ENCODE results near the gene DENND1A. TPM values are rescaled to one million over a fixed set of nuclear protein-coding genes. Genes with fewer than 3 reads are reported as not detected.

Gene DENND1A
- total and polyA plus RNA-seq, 7 donors = 12.8 to 33.2 (median 19.2) TPM

- H3K4me3 ChIP-seq = no peak overlapping the region
- no peaks in the 10 kb centered on the region for H3K9me3 ChIP-seq
- H3K27ac ChIP-seq = peak overlapping the region in 1 of 4 donors; percentile 57
- no peaks in the 10 kb centered on the region for H3K36me3 ChIP-seq
- WGBS, 2 donors = 21 to 72% methylated on average over 9 of the region's 9 CpGs
- TF ChIP-seq POLR2A (IDR thresholded peaks at IDR 0.05) (no peak), EP300 (IDR thresholded peaks at IDR 0.05) (no peak)
- no peak for DNase-seq
- intact Hi-C loops (cut with DNase I) = no loop called here
- no peaks in the 10 kb centered on the region for H3K27me3 ChIP-seq
- H3K4me1 ChIP-seq = peaks cover 0 to 14% (median 7%) of the 10 kb centered on the region in 4 donors
Observed at GRCh38 chr9:123643518-123643917, 286.4 kb downstream of the DENND1A start.

- intact Hi-C loops (cut with DNase I) = no loop called here
Observed at GRCh38 chr9:123642291-123643278, 287.3 kb downstream of the DENND1A start.

GRCh38 chr9:123640792-123641222, 289.1 kb downstream of the DENND1A start:
- Histone ChIP-seq H3K9me3 (no peaks in the 10 kb centered on the region), H3K27ac (no peak overlapping the region), H3K27me3 (no peaks in the 10 kb centered on the region), H3K4me1 (peaks cover 0 to 14% (median 10%) of the 10 kb centered on the region in 4 donors), H3K4me3 (no peak overlapping the region), H3K36me3 (no peaks in the 10 kb centered on the region)
- intact Hi-C loops (cut with DNase I) = no loop called here
- 60 to 85% methylated on average over 4 of the region's 4 CpGs for WGBS, 2 donors
- TF ChIP-seq EP300 (IDR thresholded peaks at IDR 0.05) = no peak
- no peak for TF ChIP-seq POLR2AphosphoS5 (IDR thresholded peaks at IDR 0.05)
- no peak for TF ChIP-seq CTCF (IDR thresholded peaks at IDR 0.05)
- no peak for TF ChIP-seq POLR2A (IDR thresholded peaks at IDR 0.05)
- no peak for DNase-seq

More at GRCh38 chr9:123642291-123643278, 287.3 kb downstream of the DENND1A start:
- DNase-seq = peak; percentile 72
- Histone ChIP-seq H3K27me3 (no peaks in the 10 kb centered on the region), H3K36me3 (no peaks in the 10 kb centered on the region), H3K4me1 (peaks cover 0 to 14% (median 10%) of the 10 kb centered on the region in 4 donors), H3K4me3 (no peak overlapping the region), H3K27ac (peak overlapping the region in 1 of 4 donors; percentile 57), H3K9me3 (no peaks in the 10 kb centered on the region)
- TF ChIP-seq POLR2AphosphoS5 (IDR thresholded peaks at IDR 0.05) (no peak), CTCF (IDR thresholded peaks at IDR 0.05) (no peak), POLR2A (IDR thresholded peaks at IDR 0.05) (no peak), EP300 (IDR thresholded peaks at IDR 0.05) (no peak)
- WGBS, 2 donors = 20 to 64% methylated on average over 12 of the region's 12 CpGs

- intact Hi-C loops (cut with DNase I) = no loop called here
- H3K27ac ChIP-seq = no peak overlapping the region
- H3K27me3 ChIP-seq = no peaks in the 10 kb centered on the region
- no peaks in the 10 kb centered on the region for H3K36me3 ChIP-seq
- DNase-seq = no peak
- peaks cover 0 to 14% (median 10%) of the 10 kb centered on the region in 4 donors for H3K4me1 ChIP-seq
- 90 to 96% methylated on average over 1 of the region's 1 CpG for WGBS, 2 donors
- no peak overlapping the region for H3K4me3 ChIP-seq
- TF ChIP-seq POLR2A (IDR thresholded peaks at IDR 0.05) = no peak
- no peak for TF ChIP-seq POLR2AphosphoS5 (IDR thresholded peaks at IDR 0.05)
- no peak for TF ChIP-seq EP300 (IDR thresholded peaks at IDR 0.05)
- TF ChIP-seq CTCF (IDR thresholded peaks at IDR 0.05) = no peak
- H3K9me3 ChIP-seq = no peaks in the 10 kb centered on the region
Observed at GRCh38 chr9:123639743-123640142, 290.2 kb downstream of the DENND1A start.

- H3K9me3 ChIP-seq = no peaks in the 10 kb centered on the region
- H3K4me1 ChIP-seq = peaks cover 0 to 14% (median 9%) of the 10 kb centered on the region in 4 donors
- H3K36me3 ChIP-seq = no peaks in the 10 kb centered on the region
- H3K27me3 ChIP-seq = no peaks in the 10 kb centered on the region
- no peak for DNase-seq
- peak overlapping the region in 1 of 4 donors; percentile 61 for H3K27ac ChIP-seq
- no peak for TF ChIP-seq CTCF (IDR thresholded peaks at IDR 0.05)
- no peak for TF ChIP-seq EP300 (IDR thresholded peaks at IDR 0.05)
- TF ChIP-seq POLR2AphosphoS5 (IDR thresholded peaks at IDR 0.05) = no peak
- TF ChIP-seq POLR2A (IDR thresholded peaks at IDR 0.05) = no peak
- WGBS, 2 donors = 17 to 31% methylated on average over 10 of the region's 10 CpGs
- intact Hi-C loops (cut with DNase I) = no loop called here
- H3K4me3 ChIP-seq = peak overlapping the region in 1 of 4 donors; percentile 24
Observed at GRCh38 chr9:123637945-123638634, 291.8 kb downstream of the DENND1A start.
